GM12801 (cell line): ENCODE results near the gene BPTF.

Experiments used
- TF ChIP-seq, protein P1 (sequence below): IDR thresholded peaks from one replicate; pipeline ENCODE4 v1.5.1; 2011; ENCODE audit warnings: control low read depth; ENCODE audit not compliant: insufficient read length; ENCODE audit errors: extremely low read depth

The BPTF gene

DNA sequence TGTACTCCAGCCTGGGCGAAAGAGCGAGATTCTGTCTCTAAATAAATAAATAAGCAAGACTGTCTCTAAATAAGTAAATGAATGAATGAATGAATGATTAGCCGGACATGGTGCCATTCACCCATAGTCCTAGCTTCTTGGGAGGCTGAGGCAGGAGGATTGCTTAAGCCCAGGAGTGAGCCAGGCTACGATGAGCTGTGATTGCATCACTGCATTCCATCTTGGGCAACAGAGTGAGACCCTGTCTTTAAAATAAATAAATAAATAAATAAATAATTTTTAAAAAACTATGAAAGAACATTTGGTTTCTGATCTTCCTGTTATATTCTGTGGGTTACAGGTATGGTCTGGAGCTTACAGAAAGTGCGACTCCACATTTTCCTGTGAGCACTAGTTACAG lies 105.9 kb downstream of the BPTF start:
- TF ChIP-seq, protein P1, sequence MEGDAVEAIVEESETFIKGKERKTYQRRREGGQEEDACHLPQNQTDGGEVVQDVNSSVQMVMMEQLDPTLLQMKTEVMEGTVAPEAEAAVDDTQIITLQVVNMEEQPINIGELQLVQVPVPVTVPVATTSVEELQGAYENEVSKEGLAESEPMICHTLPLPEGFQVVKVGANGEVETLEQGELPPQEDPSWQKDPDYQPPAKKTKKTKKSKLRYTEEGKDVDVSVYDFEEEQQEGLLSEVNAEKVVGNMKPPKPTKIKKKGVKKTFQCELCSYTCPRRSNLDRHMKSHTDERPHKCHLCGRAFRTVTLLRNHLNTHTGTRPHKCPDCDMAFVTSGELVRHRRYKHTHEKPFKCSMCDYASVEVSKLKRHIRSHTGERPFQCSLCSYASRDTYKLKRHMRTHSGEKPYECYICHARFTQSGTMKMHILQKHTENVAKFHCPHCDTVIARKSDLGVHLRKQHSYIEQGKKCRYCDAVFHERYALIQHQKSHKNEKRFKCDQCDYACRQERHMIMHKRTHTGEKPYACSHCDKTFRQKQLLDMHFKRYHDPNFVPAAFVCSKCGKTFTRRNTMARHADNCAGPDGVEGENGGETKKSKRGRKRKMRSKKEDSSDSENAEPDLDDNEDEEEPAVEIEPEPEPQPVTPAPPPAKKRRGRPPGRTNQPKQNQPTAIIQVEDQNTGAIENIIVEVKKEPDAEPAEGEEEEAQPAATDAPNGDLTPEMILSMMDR = no peak

DNA sequence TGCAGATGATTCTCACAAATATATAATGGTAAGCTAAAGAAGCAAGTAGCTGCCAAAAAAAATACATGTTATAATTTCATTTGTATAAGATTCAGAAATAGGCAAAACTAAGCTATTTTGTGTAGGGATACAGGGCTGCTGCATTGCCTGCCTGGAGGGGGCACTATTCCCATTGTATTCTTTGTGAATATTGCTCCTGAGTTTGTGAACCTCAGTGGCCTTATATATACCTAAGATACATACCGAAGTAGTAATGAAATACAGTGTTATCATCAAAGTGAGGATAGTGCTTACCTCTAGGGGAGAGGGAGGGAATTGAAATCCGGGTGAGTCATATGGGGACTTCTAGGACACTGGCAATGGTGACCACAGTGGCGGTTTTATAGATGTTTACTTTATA lies 117.5 kb downstream of the BPTF start:
- TF ChIP-seq, protein P1 = no peak

DNA sequence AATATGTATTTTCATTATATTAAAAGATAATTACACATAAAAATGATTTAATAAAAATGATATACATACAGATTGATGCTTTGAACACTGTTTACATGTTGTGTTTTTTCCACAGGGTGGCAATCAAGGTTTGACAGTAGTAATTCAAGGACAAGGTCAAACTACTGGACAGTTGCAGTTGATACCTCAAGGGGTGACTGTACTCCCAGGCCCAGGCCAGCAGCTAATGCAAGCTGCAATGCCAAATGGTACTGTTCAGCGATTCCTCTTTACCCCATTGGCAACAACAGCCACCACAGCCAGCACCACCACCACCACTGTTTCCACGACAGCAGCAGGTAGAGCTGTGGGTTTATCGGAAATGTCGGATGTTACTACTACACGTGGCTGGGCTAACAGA lies 118.7 kb downstream of the BPTF start:
- TF ChIP-seq, protein P1 = no peak

DNA sequence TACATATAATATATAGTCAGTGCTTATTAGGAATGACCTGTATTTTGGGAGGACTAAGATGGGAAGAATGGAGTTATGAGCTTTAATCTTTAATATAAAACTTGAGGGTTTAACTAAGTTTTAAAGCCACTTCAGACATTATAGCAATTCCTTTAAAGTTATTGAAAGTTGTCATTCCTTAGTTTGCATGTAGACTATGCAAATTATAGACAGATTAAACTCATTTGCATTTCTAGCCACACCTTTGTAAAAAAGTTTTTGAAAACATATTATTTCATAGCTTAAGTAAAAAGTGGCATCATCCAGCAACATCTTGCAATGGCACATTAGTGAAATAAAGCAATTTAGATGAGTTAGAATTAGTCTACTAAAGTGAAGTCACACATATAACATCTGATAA lies 121.2 kb downstream of the BPTF start:
- TF ChIP-seq, protein P1 = no peak

DNA sequence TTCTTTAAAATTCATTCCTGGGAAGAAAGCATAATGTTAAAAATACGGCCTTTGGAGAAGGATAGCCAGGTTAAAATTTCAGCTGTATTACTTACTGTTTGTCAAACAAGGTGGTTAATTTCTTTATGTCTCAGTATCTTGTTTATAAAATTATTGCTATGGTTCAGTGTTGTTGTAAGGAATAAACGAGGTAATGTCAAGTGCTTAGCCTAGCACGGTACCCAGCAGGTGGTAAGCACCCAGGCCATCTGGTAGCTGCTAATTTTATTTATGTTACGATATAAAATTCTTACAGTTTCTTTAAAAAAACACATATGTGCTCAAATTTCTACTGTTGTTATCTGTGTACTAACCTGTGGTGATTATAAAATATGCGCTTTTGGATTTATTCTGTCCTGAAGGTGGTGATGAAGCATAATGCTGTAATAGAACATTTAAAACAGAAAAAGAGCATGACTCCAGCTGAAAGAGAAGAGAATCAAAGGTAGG lies 122.1 kb downstream of the BPTF start:
- TF ChIP-seq, protein P1 = no peak

DNA sequence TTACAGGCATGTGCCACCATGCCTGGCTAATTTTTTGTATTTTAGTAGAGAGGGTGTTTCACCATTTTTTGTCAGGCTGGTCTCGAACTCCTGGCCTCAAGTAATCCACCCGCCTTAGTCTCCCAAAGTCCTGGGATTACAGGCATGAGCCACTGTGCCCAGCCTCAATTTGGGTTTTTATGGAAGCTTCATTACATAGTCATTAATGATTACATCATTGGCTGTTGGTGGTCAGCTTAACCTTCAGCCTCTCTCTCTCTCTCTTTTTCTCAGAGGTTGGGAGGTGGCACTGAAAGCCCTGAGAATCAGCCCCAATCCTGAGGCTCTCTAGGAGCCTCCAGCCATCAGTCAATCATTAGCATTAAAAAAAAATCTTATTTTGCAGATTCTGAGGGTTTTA lies 125.6 kb downstream of the BPTF start:
- TF ChIP-seq, protein P1 = no peak

DNA sequence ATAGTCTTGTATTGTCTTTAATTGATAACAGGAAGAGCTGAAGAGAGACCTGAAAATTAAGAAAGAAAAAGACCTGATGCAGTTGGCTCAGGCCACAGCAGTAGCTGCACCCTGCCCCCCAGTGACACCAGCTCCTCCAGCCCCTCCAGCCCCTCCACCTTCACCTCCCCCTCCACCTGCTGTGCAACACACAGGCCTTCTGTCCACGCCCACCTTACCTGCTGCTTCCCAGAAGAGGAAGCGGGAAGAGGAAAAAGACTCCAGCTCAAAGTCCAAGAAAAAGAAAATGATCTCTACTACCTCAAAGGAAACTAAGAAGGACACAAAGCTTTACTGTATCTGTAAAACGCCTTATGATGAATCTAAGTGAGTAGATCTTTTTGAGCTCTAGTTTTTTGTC lies 134.2 kb downstream of the BPTF start:
- TF ChIP-seq, protein P1 = no peak

DNA sequence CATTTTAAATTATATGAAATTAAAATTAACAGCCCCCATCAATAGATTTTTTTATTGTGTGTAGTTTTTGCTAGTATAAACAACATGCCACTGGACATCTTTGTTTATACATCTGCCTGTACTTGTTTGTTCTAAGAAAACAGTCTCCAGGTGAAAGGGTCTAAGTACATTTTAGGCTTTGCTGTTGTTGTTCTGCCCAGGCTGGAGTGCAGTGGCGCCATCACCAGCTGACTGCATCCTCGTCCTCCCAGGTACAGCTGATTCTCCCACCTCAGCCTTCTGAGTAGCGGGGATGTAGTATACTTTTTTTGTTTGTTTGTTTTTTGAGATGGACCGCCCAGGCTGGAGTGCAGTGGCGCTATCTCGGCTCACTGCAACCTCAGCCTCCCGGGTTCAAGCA lies 145.5 kb downstream of the BPTF start:
- TF ChIP-seq, protein P1 = no peak
